ENCODE data around the gene ATP7A.

DNA sequence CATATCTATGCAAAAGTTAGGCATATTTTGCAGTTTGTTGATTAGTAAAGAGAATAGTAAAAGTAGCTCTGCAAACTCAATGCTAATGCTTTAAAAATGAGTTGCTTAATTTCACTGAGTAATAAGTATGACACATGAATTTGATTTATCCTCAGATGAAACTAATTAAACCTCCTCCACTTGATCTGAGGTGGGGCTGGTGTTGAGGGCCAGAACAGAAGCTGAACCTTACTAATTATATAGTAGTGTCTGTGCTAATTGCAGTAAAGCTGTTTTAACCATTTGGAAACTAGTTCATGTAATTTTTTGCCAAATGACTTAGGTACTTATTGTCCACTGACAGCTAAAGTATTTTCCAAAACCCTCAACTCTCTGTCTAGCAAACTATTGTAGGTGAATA, 66.6 kb downstream of the ATP7A start:
- TF ChIP-seq, protein P1, sequence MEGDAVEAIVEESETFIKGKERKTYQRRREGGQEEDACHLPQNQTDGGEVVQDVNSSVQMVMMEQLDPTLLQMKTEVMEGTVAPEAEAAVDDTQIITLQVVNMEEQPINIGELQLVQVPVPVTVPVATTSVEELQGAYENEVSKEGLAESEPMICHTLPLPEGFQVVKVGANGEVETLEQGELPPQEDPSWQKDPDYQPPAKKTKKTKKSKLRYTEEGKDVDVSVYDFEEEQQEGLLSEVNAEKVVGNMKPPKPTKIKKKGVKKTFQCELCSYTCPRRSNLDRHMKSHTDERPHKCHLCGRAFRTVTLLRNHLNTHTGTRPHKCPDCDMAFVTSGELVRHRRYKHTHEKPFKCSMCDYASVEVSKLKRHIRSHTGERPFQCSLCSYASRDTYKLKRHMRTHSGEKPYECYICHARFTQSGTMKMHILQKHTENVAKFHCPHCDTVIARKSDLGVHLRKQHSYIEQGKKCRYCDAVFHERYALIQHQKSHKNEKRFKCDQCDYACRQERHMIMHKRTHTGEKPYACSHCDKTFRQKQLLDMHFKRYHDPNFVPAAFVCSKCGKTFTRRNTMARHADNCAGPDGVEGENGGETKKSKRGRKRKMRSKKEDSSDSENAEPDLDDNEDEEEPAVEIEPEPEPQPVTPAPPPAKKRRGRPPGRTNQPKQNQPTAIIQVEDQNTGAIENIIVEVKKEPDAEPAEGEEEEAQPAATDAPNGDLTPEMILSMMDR (IDR thresholded peaks at IDR 0.05), result no peak
- no peak for TF ChIP-seq POLR2A (IDR thresholded peaks at IDR 0.05)
